Measurements from ENCODE around the gene THADA.

THADA gene

DNA sequence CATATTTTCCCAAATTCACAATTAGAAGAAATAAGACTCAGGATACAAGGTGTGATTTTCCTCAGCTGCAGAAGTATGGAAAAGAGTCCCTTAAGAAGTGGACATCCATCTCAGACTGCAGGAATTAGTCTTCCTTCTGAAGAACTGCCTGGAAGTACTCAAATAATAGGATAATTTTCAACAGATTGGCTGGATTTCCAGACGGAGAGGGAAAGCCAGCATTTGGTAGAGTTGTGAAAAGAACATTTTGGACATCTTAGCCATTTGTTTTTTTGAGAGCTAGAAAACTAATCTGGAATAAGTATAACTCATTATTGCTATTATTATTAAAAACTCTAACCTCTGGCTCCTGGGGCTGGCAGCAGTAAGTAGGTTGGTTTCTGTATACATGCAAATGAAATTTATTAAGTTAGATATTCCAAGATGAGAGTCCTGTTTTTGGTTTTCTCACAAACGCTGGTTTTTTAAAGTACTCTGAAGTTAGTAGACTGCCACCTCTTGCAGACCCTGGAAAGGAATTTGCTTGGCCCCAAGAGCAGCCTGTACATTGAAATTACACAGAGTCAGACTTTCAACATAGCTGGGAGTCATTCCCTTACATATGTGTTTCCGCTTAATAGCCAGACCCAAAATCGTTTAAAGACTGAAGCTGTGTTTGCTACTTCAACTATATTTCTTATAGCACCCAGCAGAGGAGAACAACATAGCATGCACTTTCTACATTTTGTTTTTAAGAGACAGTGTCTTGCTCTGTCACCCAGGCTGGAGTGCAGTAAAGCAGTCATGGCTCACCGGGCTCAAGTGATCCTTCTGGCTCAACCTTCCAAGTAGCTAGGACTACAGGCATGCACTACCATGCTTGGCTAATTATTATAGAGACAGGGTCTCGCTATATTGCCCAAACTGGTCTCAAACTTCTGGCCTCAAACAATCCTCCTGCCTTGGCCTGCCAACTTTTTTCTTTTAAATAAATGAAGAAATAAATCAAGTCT lies 142.4 kb downstream of the THADA start:
- TF ChIP-seq TAF1 (IDR thresholded peaks at IDR 0.05; ENCODE audit: borderline replicate concordance, insufficient read depth, low read length) (no peak), FOXP2 (optimal IDR thresholded peaks at IDR 0.05; ENCODE audit: borderline replicate concordance, extremely low read depth, extremely low read length, insufficient read depth) (no peak), SIN3A (IDR thresholded peaks at IDR 0.05; ENCODE audit: borderline replicate concordance, insufficient read depth, low read length) (no peak), POLR2AphosphoS5 (IDR thresholded peaks at IDR 0.05; ENCODE audit: low read depth, low read length) (no peak)
- TF ChIP-seq, protein P1, sequence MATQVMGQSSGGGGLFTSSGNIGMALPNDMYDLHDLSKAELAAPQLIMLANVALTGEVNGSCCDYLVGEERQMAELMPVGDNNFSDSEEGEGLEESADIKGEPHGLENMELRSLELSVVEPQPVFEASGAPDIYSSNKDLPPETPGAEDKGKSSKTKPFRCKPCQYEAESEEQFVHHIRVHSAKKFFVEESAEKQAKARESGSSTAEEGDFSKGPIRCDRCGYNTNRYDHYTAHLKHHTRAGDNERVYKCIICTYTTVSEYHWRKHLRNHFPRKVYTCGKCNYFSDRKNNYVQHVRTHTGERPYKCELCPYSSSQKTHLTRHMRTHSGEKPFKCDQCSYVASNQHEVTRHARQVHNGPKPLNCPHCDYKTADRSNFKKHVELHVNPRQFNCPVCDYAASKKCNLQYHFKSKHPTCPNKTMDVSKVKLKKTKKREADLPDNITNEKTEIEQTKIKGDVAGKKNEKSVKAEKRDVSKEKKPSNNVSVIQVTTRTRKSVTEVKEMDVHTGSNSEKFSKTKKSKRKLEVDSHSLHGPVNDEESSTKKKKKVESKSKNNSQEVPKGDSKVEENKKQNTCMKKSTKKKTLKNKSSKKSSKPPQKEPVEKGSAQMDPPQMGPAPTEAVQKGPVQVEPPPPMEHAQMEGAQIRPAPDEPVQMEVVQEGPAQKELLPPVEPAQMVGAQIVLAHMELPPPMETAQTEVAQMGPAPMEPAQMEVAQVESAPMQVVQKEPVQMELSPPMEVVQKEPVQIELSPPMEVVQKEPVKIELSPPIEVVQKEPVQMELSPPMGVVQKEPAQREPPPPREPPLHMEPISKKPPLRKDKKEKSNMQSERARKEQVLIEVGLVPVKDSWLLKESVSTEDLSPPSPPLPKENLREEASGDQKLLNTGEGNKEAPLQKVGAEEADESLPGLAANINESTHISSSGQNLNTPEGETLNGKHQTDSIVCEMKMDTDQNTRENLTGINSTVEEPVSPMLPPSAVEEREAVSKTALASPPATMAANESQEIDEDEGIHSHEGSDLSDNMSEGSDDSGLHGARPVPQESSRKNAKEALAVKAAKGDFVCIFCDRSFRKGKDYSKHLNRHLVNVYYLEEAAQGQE (IDR thresholded peaks at IDR 0.05; ENCODE audit: insufficient read depth in 1 of 2, low read depth in 2 of 2, low read length in 2 of 2): no peak

DNA sequence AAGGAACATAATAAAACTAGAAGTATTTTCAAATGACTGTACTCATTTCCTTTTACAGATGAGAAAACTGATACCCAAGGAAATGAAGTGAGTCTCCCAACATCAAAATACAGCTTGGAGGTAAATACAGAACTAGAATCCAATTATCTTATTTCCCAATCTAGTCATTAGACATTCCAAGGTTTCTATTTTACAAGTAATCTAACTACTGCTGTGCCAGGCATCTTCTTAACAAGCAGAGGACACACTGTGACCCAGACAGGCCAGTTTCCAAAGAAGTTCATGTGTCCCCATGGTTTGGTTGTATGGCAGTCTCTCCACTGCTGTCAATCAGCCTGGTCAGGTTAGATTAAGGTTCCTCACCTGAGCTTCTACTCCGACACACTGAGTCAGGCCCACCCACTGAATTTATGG lies 143.5 kb downstream of the THADA start:
- TF ChIP-seq TAF1 (IDR thresholded peaks at IDR 0.05; ENCODE audit: borderline replicate concordance, insufficient read depth, low read length): no peak
- TF ChIP-seq, protein P1 (IDR thresholded peaks at IDR 0.05; ENCODE audit: insufficient read depth in 1 of 2, low read depth in 2 of 2, low read length in 2 of 2): no peak
- TF ChIP-seq POLR2AphosphoS5 (IDR thresholded peaks at IDR 0.05; ENCODE audit: low read depth, low read length): no peak
- TF ChIP-seq SIN3A (IDR thresholded peaks at IDR 0.05; ENCODE audit: borderline replicate concordance, insufficient read depth, low read length): no peak
- no peak for TF ChIP-seq FOXP2 (optimal IDR thresholded peaks at IDR 0.05; ENCODE audit: borderline replicate concordance, extremely low read depth, extremely low read length, insufficient read depth)

DNA sequence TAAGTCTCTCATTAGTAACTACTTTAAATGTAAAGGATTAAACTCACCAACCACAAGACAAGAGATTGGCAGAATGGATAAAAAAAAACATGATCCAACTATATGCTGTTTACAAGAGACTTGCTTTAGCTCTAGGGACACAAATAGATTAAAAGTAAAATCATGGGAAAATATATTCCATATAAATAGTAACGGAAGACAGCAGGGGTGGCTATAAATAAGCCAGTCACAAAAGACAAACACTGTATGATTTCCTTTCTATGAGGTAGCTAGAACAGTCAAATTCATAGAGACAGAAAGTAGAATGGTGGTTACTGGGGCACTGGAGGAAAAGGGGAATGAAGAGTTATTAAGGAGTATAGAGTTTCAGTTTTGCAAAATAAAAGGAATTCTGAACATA lies 145.2 kb downstream of the THADA start:
- TF ChIP-seq FOXP2 (optimal IDR thresholded peaks at IDR 0.05; ENCODE audit: borderline replicate concordance, extremely low read depth, extremely low read length, insufficient read depth): no peak
- TF ChIP-seq TAF1 (IDR thresholded peaks at IDR 0.05; ENCODE audit: borderline replicate concordance, insufficient read depth, low read length): no peak
- TF ChIP-seq, protein P1 (IDR thresholded peaks at IDR 0.05; ENCODE audit: insufficient read depth in 1 of 2, low read depth in 2 of 2, low read length in 2 of 2): no peak
- TF ChIP-seq POLR2AphosphoS5 (IDR thresholded peaks at IDR 0.05; ENCODE audit: low read depth, low read length): no peak
- no peak for TF ChIP-seq SIN3A (IDR thresholded peaks at IDR 0.05; ENCODE audit: borderline replicate concordance, insufficient read depth, low read length)

DNA sequence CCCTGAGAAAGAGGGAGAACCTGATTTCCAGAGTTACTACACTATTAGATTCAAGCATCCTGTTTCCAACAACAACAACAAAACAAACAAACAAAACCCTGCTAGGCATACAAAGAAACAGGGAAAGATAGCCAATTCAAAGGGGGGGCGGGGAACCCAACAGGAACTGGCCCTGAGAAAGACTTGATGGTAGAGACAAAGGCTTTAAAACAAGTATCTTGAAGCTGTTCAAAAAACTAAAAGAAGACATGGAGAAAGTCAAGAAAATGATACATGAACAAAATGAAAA lies 147.1 kb downstream of the THADA start:
- TF ChIP-seq FOXP2 (optimal IDR thresholded peaks at IDR 0.05; ENCODE audit: borderline replicate concordance, extremely low read depth, extremely low read length, insufficient read depth) (no peak), SIN3A (IDR thresholded peaks at IDR 0.05; ENCODE audit: borderline replicate concordance, insufficient read depth, low read length) (no peak), TAF1 (IDR thresholded peaks at IDR 0.05; ENCODE audit: borderline replicate concordance, insufficient read depth, low read length) (no peak), POLR2AphosphoS5 (IDR thresholded peaks at IDR 0.05; ENCODE audit: low read depth, low read length) (no peak)
- TF ChIP-seq, protein P1 (IDR thresholded peaks at IDR 0.05; ENCODE audit: insufficient read depth in 1 of 2, low read depth in 2 of 2, low read length in 2 of 2): no peak
